Uterus (tissue), 2 donors: ENCODE results near the gene PRR30.

ENCODE experiments used
- POLR2A ChIP-seq, 2 donors: fragments of 450-650 bp; IDR thresholded peaks; one replicate each; pipeline ENCODE4 v1.6.1; 2016; ENCODE audit warnings: antibody characterized with exemption in 2 of 2, mild to moderate bottlenecking in 1 of 2, moderate library complexity in 1 of 2
- TF ChIP-seq, protein P1 (sequence below), 4 experiments: fragments of 200-600 bp in 2 of 4; fragments of 450-650 bp in 2 of 4; sonication (generic) in 2 of 4; IDR thresholded peaks; one replicate each; pipeline ENCODE4 v1.5.1; 2016 to 2019; ENCODE audit warnings: antibody characterized with exemption in 4 of 4, mild to moderate bottlenecking in 2 of 4, moderate library complexity in 1 of 4

DNA sequence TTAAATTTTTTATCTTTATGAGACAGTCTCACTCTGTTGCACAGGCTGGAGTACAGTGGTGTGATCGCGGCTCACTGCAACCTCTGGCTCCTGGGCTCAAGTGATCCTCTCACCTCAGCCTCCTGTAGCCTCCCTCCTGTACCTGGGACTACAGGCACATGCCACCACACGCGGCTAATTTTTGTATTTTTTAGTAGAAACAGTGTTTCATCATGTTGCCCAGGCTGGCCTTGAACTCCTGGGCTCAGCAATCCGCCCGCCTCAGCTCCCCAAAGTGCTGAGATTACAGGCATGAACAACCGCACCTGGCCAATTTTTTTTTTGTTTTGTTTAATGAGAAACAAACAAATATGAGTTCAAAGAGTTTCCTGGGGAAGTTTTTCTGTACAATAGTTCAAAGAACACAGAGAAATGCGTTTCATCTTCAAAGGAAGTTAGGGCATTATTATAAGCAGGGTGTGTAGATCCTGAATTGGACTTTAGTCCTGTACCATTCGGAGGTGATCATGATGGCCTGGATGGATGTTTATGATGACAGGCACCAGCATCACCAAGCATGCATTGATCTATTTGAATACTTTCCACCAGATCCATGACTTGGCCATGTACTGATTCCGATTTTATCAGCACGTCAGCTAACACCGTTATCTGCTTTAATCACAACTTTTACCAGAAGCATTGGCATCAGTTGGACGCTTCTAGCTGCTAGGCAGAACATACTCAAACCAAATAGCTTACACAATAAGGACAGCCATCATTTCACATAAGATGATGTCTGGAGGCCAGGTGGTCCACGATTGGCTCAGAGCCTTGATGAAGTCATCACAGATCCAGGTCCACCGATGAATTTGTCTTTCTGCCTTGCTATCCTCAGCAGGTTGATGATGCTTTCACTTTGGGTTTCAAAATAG is 38.5 kb upstream of the PRR30 start:
- TF ChIP-seq, protein P1, sequence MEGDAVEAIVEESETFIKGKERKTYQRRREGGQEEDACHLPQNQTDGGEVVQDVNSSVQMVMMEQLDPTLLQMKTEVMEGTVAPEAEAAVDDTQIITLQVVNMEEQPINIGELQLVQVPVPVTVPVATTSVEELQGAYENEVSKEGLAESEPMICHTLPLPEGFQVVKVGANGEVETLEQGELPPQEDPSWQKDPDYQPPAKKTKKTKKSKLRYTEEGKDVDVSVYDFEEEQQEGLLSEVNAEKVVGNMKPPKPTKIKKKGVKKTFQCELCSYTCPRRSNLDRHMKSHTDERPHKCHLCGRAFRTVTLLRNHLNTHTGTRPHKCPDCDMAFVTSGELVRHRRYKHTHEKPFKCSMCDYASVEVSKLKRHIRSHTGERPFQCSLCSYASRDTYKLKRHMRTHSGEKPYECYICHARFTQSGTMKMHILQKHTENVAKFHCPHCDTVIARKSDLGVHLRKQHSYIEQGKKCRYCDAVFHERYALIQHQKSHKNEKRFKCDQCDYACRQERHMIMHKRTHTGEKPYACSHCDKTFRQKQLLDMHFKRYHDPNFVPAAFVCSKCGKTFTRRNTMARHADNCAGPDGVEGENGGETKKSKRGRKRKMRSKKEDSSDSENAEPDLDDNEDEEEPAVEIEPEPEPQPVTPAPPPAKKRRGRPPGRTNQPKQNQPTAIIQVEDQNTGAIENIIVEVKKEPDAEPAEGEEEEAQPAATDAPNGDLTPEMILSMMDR (IDR thresholded peaks at IDR 0.05), result no peak
- TF ChIP-seq POLR2A (IDR thresholded peaks at IDR 0.05), result no peak
